ENCODE data around the gene DNMT3L.

The DNMT3L gene

DNA sequence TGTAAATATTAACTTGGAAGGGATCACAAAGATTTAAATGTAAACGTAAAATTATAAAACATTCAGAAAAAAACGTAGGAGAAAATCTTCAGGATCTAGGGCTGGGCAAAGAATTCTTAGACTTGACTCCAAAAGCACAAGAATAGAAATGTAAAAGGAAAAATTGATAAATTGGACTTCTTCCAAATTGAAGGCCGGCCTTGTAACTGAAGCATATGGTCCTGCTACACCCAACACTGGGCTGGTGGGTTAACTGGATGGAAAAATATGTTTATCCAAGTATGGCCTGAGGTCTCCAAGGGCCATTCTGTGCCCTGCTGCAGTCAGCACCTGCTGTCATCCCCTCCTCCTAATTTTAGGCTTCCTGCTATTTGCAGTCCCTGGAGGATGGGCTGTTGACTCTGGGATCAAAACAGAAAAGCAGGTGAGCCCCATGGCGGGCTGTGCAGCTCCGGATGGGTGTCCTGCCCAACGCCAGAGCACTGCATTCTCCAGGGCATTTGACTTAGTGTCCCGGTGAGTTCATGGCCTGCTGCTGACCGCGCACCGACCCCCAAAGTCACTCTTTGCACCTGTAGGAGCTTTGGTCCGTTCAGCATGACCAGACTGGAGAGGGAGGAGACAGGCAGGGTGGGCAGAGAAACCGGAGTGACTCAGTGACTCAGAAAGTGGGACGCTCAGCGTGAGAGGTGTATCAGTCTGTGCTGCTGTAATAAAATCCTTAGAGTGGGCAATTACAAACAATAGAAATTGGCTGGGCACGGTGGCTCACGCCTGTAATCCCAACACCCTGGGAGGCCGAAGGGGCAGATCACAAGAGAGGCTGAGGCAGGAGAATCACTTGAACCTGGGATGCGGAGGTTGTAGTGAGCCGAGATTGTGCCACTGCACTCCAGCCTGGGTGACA lies 17.9 kb upstream of the DNMT3L start:
- DNase-seq (ENCODE audit: low spot score) = no peak
- no peak for FAIRE-seq

DNA sequence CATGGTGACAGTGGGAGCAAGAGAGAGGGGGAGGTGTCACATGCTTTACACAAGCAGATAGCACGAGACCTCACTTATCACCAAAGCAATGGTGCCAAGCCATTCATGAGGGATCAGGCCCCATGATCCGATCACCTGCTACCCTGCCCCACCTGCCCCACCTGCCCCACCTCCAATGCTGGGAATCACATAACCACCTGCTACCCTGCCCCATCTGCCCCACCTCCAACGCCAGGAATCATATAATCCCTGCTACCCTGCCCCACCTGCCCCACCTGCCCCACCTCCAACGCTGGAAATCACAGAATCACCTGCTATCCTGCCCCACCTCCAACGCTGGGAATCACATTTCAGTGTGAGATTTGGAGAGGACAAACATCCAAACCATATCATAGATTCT lies 13.3 kb upstream of the DNMT3L start:
- FAIRE-seq (no peak), DNase-seq (ENCODE audit: low spot score) (no peak)

DNA sequence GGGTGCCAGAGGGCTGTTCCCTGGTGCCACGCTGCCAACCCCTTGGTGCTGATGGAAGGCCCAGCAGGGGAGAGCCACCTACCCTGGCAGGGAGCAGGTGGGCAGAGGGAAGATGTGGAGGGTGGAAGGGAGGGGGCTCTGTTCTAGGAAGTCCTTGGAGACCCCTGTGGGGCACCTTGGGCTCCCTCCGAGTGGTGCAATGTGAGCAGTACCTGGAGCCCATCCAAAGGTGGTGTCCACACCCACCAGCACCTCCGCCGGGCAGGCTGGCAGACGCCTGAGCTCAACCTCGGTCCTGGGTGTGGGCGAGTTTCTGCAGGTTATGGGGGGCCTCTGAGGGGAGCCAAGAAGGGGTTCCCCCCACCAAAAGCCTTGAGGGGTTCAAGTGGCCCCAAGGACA lies 11.3 kb upstream of the DNMT3L start:
- FAIRE-seq = no peak
- no peak for DNase-seq (ENCODE audit: low spot score)

DNA sequence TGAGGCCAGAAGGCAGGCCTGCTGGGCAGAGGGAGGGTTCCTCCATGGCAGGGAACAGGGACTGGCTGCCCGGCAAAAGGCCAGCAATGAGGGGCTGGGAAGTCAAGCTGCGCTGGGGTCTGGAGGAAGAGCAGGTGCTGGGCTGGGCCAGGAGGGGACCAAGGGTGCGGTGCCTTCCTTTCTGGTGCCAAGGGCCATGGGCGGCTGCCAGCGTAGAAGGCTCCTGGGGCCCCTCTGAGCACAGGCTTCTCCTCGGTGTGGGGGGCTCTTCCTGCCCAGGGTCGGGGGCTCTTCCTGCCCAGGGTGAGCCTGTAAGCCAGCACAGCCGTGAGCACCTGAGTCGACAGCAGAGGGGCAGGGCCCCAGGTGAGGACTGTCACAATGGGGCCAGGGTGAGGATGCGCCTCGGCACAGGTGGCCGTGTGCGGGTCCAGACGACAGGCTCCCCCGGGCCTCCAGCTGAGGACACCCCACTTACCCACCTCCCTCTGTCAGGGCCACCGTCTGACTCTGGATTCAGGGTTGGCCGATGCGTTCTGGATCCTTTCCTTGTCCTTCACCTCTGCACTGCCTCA lies 10.7 kb upstream of the DNMT3L start:
- DNase-seq (ENCODE audit: low spot score) = no peak
- FAIRE-seq = no peak

DNA sequence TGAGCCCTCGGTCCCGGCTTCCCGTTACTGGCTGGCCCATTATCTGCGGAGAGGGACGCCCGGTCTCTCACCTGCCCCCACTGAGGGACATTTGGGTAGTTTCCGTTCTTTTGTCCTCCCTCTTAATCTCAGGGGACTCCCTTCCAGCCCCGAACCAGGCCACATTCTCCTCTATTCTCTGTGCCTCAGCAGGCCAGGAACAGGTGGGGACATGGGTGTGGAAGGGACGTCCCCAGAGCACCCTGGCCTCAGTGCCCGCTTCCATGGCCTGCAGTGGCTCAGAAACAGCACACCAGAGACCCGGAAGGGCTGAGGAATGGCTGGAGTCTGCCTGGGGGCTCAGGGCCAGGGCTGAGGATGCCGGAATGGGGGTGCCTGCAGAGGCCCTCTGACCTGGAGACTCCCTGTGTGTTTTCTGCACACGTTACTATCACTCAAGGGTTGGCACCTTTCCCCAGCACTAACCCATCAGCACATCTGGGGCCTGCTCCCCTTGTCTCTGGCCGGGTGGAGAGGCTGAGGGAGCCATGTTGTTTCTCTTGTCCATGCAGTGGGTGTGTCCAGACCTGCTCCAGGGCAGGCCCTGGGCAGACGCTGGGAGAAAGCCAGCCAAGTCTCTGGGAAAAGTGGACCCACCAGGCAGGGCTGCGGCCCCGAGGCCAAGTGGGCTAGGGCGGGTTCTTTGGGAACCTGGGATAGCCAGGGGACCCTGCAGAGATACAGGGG lies 10.0 kb upstream of the DNMT3L start:
- no peak for DNase-seq (ENCODE audit: low spot score)
- FAIRE-seq = no peak

DNA sequence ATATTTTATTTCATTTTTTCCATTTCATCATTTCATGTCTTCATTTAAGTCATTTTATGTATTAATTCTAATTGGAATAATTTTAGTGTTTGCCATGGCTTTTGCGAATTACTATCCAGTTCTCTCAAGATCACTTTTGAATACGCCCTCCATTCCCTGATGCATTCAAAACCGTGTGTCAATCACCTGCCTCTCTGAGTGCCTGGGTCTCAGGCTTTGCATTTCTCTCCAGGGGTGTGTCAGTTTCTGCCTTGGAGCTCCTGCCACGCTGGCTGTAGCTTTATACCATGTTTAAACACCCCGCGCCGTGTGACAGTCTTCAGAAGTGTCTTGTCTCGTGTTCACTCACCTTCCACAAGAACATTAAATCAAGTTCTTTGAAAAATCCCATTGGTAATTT lies 7.4 kb upstream of the DNMT3L start:
- DNase-seq (ENCODE audit: low spot score) (no peak), FAIRE-seq (no peak)

DNA sequence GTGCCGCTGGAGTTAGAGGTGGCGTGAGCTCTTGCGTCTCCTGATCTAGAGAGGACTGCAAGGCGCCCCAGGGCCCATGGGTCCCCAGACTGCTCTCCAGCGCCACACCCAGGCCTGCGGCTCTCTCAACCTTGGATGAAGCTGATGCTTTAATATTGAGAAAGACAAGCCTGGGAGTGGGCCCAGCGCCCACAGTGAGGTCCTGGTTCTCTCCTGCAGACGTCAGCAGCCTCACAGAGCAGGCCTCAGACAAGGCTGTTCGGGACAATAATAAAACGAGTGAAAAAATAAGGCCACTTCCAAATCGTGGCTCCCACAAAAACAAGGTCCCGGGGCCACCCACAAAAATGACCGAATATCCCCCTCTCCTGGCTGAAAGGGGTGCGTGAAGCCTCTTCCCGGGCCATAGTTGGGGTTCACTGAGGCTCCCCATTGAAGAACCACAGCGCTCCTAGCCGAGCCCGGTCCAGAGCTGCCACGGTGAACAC lies 6.0 kb upstream of the DNMT3L start:
- DNase-seq (ENCODE audit: low spot score) (no peak), FAIRE-seq (no peak)

DNA sequence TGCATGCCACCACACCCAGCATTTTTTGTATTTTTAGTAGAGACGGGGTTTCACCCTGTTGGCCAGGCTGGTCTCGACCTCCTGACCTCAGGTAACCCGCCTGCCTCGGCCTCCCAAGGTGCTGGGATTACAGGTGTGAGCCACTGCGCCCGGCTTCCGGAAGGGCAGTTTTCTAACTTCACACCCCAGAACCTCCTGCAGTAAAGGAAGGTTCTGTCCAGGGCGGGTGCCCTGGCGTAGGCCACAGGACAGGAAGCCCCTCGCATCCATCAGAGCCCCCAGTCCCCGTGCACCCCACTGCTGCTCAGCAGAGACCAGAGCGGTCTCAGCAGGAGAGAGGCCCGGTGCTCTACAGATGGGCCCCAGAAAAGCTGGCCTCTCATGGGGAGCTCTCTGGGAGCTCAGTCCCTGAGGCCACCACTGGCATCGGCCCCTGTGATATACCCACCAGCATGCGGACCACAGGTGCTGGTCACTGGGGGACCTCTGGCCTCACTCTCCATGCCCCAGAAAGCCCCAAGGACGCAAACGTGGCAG lies 4.1 kb upstream of the DNMT3L start:
- no peak for FAIRE-seq
- no peak for DNase-seq (ENCODE audit: low spot score)

DNA sequence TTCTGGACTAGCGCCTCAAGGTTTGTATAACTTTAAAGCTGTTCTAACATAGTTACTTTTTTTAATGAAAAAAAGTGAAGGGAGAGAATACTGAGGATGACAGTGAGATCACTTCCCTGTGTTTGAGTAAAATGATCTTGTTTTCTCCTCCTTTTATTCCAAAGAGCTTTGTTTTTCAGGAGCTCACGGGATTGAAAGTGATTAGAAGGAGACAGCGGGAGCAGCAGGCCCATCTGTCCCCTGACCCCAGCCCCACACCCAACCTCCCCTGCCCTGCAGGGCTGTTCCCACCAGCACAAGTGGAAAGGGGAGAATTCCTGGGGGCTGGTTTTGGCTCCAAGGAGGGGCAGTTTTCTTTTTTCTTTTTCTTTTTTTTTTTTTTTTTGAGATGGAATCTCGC lies 2.1 kb upstream of the DNMT3L start:
- FAIRE-seq (no peak), DNase-seq (ENCODE audit: low spot score) (no peak)

DNA sequence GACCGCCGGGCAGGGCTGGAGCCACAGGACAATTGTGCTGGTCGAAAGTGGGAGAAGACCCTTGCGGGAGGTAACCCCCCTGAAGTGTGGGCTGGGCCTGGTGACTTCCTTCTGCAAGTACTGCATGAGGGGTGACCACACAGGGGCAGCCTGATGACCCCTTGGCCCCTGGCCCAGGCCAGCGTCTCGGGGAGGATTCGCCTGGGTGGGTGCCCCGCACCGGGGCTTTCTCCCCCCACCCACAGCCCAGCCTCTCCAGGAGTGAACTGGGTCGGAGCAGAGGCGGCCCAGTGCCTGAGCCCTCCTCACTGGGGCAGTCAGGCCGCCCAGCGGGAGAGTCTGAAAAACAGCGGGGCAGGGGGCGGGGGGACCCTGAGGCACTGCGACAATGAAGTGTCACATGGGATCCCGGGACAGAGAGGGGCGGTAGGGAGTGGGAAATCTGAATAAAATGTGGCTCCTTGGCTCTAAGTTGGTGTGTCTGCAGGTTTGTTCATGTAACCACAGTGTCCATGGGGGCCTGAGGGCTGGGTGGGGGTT lies 1.6 kb upstream of the DNMT3L start:
- FAIRE-seq = no peak
- DNase-seq (ENCODE audit: low spot score) = no peak

DNA sequence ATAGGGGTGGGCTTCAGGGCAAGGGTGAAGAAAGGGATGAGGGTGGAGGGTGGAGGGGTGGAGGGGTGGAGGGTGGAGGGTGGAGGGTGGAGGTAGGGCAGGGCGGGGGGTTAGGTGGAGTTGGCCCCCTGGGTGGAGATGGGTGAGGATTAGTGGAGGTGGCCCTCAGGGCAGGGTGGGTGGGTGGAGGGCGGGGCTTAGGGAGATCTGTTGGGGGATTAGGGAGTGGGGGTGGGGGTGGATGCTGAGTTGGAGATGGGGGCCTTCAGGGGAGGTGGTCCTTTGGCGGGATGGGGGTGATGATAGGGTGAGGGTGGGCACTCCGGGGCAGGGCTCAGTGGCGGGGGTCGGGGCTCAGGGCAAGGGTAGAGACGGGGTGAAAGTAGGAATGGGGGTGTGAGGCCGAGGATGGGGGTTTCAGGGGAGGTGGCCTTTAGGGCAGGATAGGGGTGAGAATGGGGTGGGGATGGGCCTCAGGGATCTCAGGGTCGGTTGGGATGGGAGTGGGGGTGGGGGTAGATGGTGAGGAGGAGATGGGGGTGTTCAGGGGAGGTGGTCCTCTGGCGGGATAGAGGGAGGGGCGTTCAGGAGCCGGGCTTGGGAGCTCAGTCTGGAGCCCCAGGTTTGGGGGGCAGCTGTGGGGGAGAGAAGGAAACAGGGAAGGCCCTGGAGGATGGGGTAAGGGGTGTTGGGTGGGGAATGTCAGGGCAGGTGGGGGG lies 800 bp upstream of the DNMT3L start:
- FAIRE-seq = no peak
- DNase-seq (ENCODE audit: low spot score) = no peak

DNA sequence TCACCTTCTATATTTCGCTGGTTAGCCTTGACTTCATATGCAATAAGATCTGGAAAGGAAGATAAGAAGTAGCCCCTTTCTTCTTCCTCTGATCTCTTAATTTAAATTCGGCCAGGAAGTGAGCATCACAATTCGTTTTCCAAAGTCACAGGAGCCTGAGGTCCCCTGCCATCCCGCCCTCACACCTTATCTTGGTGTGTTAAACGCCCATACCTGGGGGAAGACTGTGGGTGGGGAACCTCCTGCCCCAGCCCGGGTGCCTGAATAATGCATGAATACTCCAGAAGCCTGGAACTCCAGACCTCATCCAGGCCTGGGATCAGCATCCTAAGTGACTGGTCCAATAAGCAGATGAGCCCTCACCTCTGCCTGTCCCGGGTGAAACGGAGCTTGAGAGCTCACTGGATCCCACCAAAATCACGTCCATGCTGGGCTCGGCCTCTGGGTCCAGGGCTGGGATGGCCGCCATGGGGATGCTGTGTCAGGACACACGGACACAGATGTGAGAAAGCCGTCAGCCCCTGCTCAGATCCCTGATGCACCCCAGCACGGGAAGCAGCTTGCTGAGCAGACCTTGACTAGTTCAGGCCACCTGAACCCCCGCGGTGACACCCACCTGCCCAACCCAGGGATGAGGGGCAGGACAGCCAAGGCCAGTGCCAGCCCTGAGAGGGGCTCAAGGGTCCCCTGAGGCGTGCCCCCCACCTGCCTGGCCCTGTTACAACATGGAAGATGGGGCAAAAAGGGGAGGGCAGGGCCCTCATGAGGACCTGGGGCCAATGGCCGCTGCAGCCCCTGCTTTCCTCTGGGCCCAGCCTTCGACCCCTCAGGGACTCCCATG lies 686 bp downstream of the DNMT3L start:
- DNase-seq (ENCODE audit: low spot score) = no peak

DNA sequence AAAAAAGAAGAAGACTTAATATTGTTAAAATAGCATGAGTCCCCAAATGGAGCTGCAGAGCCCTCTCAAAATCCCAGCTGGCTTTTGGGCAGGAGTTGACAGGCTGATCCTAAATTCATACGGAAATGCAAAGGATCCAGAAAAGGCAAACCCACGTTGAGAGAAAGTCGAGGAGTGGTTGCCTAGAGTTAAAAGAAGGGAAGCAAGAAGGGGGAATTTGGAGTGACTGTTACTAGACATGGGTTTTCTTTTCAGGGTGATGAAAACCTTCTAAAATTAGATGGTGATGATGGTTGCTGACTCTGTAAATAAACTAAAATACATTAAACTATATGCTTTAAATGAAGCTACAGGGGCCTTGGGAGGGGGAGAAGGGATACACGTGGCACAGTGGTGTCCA lies 1.6 kb downstream of the DNMT3L start:
- FAIRE-seq (no peak), DNase-seq (ENCODE audit: low spot score) (no peak)

More for the DNA sequence above, 686 bp downstream of the DNMT3L start:
- FAIRE-seq = peak; percentile 40

DNA sequence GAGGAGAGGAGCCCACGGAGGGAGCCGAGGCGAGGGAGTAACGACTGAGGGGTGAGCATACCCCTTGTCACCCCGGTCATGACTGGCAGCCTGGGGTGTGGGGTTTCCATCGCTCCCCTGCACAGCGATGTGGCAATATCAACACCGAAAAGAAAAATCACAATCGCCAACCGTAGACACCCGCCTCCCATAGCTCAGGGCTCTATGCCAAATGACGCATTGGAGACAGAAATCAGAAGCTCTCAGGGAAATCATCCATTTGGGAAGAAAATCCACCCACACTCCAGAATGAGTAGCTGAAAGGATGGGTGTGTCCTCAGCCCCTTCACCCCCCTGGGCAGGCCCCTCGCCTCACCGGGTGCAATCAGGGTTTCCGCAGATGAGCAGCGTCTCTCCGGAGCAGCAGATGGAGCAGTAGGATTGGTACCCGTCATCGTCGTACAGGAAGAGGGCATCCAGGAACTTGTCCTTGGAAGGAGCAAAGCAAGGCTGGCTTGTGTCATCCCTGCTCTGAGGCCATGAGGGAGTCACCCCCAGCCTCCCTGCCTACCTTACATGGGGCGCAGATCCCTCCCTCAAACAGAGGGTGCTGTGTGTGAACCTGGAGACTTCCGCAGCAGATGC lies 2.5 kb downstream of the DNMT3L start:
- DNase-seq (ENCODE audit: low spot score) (no peak), FAIRE-seq (no peak)

DNA sequence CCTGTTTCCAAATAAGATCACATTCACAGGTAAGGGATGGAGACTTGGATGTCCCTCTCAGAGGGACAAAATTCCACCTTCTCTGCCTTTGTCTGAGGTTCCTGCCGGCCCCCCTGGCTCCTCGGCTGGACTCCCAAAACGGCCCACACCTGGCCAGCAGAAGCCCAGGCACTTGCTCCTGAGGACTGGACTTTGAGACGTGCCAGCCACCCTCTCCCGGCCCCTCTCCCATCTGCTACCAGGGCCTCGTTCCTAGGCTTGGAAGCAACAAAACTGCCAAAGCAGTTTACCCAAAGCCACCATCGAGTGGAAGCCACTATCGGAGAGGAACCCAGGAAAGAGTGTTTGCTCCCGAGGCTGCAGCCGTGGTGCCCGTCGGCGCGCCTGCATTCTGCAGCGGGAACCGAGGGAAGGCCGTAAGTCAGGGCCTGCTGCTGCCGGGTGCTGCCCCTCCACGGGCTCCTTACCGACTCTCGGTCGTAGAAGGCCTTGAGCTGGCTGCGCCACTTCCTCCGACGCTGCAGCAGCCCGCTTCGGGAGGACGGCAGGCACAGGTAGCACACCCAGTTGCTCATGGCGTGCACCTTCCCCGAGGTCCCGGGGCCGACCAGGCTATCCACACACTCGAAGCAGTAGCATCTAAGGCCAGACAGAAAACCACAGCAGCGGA lies 3.5 kb downstream of the DNMT3L start:
- no peak for FAIRE-seq

DNA sequence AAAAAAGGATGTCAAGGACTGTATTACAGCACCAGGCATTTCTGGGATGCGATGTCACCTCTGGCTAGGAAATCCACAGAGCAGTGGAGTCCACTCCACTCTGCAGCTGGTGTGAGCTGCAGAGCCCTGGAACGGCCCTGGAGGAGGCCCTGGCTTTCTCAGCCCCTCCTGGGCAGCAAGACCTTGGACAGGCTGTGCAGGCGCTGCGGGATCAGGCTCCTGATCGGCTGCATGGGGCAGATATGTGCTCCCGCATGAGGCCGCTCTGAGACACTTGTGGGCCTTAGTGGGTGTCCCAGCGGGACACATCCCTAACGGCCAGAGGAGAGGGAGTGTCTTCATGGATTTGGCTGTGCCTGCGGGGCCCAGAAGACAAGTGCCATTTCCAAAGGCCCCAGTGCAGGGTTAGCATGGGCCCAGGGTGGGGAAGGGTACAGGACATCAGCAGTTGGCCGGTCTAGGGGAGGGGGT lies 6.2 kb downstream of the DNMT3L start:
- DNase-seq (ENCODE audit: low spot score) (no peak), FAIRE-seq (no peak)

More for the DNA sequence above, 3.5 kb downstream of the DNMT3L start:
- no peak for DNase-seq (ENCODE audit: low spot score)

DNA sequence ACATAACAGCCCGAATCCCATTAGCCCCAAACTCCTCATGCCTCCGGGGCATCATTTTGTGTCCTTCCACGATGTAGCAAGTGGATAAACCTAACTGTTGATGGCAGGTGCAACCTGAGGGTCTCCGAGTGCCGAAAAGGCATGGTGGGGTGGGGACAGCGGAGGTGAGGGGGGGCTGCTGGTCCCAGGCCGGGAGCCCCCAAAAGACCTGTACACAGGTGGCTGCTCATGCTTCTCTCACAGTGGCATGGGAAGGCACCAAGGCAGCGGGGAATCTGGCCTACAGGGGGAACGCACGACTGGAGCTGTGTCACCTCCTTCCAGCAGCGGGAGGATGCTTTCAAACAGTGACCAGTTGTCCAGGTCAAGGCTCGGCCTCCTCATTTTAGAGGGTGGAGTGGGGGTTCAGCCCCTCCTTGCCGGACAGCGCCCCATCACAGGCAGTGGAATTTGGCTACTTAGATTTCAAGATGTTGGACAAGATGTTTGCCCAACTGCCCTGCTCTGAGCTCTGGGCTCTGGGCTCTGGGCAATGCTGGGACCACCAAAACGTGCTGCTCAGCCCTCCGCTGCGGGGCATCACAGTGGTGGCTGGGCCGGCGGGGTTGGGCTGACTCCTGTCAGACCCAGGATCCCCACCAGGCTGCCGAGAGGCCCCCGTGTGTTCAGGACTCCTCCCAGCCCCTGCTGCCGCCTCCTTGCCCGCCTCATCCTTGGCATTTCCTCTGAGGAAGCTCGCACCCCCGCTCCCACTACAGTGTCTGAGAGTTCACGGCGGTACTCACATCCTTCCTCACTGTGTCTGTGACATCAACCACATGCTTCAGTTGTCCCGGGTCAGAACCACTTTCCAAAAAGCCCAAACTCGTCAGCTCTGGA lies 7.6 kb downstream of the DNMT3L start:
- no peak for FAIRE-seq
- DNase-seq (ENCODE audit: low spot score) = no peak

All from urothelium cell line (cell line).